GM23248 (cell line): ENCODE data around the gene PKHD1.

Experiments
- EZH2 ChIP-seq: fragments of 200-600 bp; sonication (generic); IDR thresholded peaks from 2 replicates; pipeline ENCODE4 v1.6.1; 2018; ENCODE audit warnings: antibody characterized with exemption, mild to moderate bottlenecking; ENCODE audit not compliant: insufficient read depth, poor library complexity, severe bottlenecking
- EZH2phosphoT487 ChIP-seq: fragments of 200-600 bp; sonication (generic); IDR thresholded peaks from 2 replicates; pipeline ENCODE4 v1.6.1; 2018; ENCODE audit warnings: antibody characterized with exemption, moderate library complexity, mild to moderate bottlenecking, low read depth; ENCODE audit not compliant: insufficient read depth

DNA sequence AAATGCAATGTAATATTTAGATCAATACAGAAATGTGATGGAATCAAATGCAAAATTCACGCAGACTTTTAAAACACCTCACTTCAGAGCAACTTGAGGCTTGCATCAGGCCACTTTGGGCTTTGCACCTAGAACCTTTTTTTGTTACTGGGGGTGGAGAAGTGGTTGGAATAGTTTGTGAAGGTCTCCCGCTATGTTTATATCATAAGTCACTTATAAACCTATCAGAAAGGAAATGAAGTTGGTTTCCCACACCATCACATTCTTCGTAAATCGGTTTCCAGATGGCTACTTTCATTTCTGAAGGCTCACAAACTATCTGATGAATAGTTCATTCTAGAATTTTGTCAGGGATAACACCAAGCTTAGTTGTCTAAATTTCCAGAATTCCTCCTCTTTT is 74.8 kb downstream of the PKHD1 start:
- no peak for TF ChIP-seq EZH2
- no peak for TF ChIP-seq EZH2phosphoT487
